HG03045 (cell line): ENCODE results near the gene NQO2.
A peak's percentile ranks its signal among the peaks of the same experiment; 100 is the strongest.
"Not testable (repeated sequence)": the region's sequence is repeated elsewhere in the genome, so short reads cannot be mapped to it uniquely, and the experiment has no call there.

Source experiments
- ATAC-seq: cut with Tn5 transposase; IDR thresholded peaks from one replicate; pipeline ENCODE4 v1.9.1; 2021; ENCODE audit warnings: mild to moderate bottlenecking, moderate library complexity; ENCODE audit not compliant: unreplicated experiment

NQO2 gene

DNA sequence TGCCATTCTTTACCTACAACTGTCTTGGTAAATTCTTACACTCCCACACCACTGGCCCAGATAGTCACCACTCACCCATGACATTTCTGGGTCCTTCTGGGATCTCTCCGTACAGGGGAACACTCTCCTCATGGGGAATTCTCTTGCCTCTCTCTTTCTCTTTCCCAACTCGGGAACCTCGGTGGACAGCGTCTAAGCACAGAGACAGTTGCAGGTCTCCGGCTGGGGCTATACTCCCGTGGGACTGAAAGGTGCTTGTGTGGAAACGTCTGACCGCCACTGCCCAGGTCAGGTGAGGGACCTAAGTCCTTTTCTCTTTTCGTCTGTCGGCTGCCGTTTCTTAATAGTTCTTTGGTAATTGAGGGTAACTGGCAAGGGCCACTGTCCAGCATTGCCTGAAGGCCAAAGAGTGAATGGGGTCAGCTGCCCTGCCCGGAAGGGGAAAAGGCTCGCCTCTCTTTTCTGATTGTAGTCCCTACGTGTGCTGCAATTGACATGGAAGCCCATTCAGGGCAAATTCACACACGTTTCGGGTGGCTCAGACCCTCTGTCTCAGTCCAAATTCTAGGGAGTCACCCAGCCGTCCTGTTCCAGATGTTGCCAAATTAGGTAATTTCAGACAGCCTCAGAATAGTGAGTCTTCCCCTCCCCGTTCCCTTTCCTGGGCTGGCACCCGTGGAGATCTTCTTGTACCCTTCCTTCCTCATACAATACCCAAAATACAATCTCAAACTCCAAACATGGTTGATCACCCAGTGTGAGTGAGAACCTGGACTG, 37.4 kb downstream of the NQO2 start:
- ATAC-seq: no peak

DNA sequence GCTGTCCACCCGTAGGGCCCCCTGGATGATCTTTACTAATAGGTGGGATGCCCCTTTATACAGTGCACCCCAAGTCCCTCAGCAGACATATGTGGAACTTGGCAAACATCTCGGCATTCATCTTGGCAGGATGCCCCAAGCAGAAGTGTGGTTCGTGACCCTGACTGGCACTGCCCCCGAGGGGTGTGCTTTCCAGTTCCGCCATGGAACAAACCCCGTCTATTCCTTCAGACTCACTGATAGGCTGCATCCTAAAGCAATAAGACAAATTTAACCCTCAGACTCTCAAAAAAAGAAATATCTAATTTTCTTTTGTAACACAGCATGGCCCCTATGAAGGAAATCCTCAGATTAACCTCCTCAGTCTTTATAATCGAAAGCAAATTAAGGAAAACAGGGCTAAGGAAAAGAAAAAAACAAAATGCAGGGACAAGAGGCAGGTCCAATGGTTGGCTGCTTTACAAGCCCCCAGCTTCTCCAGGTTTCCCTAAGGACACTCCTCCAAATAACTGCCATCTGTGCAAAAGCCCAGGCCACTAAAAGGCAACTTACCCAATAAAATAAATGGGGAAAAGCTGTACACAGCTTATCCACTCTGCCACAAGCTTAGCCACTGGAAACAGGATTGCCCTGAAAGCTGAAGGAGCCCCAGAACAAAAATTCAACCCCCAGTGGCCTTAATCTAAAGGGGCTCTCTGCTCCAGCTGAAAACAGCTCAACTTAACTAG, 38.1 kb downstream of the NQO2 start:
- ATAC-seq: no peak

DNA sequence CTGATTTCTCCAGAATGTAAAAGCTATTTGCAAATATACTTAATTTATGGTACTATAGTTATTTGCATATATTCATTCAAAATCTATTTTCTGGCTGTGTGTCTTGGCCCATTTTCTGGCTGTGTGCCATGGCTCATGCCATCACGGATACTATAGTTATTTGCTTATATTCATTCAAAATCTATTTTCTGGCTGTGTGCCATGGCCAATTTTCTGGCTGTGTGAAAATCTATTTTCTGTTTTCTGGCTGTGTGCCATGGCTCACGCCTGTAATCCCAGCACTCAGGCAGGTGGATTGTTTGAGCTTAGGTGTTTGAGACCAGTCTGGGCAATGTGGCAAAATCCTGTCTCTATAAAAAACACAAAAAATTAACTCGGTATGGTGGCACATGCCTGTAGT, 39.7 kb downstream of the NQO2 start:
- ATAC-seq: no peak

DNA sequence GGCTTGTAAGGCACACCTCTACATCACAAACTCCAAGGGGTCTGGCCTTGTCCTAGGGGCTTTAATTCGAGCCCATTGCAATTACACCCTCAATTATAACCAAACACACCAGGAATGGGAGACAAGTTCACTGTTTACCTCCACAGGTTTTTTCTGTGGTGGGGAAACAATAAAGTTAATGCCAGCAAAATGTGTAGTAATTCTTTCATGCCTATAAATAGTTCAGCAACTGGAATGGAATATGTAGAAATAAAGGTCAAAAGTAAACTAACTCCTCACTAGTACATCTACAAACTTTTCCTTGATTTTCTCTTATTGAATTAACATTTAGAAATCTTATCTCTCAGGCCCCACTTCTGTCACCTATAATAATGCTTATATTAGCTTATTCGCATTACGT, 41.5 kb downstream of the NQO2 start:
- no peak for ATAC-seq

DNA sequence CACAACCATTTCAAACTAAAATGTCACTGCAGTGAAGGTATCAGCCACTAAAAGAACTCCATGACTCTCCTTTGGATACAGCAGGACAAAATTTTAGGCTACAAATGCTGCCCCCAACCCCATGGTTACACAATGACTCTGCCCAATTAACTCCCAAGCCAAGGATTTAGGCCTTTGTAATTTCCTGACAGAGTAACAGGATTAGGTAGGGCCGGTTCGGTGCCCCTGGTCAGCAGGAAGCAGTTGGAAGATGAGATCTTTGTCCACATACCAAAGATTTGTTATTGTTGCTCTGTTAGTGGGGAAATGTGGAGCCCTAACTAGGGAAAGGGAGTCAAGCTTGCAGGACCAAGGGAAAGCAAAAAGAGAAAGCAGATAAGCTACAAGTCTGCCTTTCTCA, 41.9 kb downstream of the NQO2 start:
- no peak for ATAC-seq

DNA sequence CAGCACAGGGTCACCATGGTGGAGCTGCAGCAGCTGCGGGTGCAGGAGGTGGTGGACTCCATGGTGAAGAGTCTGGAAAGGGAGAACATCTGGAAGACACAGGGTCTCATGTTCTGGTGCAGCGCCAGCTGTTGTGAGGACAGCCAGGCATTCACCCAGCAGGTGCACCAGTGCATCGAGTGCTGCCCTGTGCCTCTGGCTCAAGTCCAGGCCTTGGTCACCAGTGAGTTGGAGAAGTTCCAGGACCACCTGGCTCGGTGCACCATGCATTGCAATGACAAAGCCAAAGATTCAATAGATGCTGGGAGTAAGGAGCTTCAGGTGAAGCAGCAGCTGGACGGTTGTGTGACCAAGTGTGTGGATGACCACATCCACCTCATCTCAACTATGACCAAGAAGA, 45.7 kb downstream of the NQO2 start:
- ATAC-seq: no peak

DNA sequence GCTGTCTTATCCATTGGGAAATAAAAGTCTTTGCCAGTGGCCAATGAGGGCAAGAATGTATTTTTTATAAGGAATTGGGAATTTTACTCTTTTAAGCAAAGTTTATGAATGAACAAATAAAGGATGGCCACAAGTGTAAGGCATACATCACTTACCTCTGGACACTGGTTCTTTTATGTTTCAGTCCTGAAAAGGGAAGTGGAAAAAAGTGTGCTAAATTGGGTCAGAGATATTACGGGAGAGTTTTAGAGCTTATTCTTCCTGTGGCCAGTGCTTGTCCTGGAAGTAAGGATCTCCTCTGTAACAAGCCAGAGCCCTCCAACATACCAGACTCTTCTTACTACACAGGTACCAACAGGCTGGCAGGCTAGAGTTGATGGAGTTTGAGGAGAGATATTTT, 46.1 kb downstream of the NQO2 start:
- ATAC-seq: no peak

DNA sequence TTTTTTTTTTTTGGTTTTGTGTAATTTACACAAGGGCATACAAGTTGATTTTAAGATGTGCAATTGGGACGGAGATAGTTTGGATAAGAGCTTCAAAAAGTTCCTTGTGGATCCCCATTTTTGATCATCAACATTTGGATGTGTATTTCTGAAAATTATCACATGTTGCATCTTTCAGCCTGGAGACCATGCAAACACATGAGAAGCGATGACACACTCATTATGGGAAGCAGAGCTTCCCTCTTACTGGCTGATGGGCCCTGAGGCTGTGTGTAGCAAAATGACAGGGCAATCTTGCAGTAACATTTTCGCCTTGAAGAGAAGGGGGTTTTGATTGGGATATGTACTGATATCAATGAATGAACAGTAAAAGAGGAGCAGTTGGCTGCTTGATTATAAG, 46.6 kb downstream of the NQO2 start:
- no peak for ATAC-seq

DNA sequence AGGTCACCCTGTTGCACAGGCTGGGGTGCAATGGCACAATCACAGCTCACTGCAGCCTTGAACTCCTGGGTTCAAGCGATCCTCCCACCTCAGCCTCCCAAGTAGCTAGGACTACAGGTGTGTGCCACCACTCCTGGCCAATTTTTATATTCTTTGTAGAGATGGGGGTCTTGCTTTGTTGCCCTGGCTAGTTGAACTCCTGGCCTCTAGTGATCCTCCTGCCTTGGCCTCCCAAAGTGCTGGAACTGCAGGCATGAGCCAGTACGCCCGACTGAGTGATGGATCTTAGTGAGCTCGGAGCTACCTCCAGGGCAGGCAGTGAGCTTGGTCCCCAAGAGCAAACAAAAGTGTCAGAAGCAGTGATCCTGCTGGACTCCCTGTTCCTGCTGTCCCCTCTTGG, 48.3 kb downstream of the NQO2 start:
- ATAC-seq: not testable (repeated sequence)

DNA sequence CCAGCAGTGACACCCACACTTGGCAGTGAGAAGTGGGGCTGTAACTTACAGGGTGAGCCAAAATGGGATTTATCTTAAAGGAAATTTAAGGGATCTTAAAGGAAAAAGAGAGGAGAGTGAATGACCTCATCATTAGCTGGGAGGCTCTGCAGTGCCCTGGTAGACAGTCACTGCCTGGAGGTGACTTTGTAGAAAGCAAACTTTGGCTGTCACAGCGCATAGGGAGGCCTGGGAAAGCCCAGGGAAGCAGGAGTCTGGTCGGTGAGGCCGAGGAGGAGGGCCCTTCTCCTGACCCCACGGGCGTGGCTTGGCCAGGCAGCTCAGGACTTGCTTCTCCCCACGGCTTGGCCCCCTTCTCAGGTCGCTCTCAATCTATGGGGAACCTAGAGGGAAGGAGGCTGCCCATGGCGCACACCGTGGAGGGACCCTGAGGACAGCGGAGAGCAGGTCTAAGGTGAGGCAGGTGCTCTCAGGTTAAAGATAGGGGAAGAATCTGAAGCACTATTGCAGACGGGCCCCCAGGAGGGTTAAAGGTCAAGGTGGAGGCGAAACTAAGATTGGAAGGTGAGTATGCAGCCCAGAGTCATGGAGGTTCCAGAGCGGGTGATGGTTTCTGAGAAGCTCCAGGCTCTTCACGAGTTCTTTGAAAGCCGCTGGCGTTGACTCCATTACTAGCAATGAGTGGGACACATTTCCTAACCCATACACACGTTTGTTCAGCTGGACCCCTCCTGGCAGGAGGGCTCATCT, 53.0 kb downstream of the NQO2 start:
- ATAC-seq: no peak

DNA sequence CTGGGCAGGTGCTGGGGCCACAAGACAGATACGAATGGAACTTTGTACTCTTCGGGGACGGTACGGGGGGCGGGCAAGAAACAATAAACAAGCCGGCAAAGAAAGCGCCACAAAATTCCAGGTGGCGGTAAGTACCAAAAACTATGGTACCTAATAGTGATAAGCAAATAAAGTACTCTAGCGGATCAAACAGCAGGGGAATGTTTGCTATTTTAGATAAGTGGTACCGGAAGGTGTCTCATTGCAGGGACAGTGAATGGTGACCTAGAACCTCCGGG, 53.5 kb downstream of the NQO2 start:
- no peak for ATAC-seq

DNA sequence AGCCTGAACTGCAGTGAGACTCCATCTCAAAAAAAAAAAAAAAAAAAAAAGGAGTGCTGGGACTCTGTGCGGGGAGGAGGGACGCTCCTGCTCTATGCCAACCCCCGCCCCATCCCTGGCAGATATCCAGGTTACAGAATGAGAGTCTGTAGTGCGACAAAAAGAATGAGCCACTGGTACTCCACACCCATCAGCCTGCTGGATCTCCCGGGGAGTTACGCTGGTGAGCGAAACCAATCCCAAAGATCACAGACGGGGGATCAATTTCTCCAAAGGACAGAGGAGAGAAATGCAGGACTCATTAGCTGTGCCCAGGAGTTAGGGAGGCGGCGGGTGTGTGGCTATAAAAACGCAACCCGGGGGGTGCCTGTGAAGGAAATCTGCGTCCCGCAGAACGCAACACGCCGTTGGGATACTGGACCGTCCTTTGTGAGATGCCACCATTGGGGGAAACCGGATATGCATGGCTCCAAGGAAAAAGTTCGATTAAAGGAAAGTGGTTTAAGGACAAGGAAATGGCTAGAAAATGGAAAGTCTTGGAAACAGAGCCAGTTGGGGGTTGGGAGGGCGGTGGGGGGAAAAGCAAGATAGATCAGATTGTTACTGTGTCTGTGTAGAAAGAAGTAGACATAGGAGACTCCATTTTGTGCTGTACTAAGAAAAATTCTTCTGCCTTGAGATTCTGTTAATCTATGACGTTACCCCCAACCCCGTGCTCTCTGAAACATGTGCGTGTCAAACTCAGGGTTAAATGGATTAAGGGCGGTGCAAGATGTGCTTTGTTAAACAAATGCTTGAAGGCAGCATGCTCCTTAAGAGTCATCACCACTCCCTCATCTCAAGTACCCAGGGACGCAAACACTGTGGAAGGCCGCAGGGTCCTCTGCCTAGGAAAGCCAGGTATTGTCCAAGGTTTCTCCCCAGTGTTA, 54.8 kb downstream of the NQO2 start:
- not testable (repeated sequence) for ATAC-seq

DNA sequence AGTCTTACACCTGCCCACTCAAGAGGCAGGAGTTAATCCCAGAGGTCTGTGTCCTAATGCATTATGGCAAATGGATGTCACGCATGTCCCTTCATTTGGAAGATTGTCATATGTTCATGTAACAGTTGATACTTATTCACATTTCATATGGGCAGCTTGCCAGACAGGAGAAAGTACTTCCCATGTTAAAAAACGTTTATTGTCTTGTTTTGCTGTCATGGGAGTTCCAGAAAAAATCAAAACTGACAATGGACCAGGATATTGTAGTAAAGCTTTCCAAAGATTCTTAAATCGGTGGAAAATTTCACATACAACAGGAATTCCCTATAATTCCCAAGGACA, 55.4 kb downstream of the NQO2 start:
- not testable (repeated sequence) for ATAC-seq

DNA sequence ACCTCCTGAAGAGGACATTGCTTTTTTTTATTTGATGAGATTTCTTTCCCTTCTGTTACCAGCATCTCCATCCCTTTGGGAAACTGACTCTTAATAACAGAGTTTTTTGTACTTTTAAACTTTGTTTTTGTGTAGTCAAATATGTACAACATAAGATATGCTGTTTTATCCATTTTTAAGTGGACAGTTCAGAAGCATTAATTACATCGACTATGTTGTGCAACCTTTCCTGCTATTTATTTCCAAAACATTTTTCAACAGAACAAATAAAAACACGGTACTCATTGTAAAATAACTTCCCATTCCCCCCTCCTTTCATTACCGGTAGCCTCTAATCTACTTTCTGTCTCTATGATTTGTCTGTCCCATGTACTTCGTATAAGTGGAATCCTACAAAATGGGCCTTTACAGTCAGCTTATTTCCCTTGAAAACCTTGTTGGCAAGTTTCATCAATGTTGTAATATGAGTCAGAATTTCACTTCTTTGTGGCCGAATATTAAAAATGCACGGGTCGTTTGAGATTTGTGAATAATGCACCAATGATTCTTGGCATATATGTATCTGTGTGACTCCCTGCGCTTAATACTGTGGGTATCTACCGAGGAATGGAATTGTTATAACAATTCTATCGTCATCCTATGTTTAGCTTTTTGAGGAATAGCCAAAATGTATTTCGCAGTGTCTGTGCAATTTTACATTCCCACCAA, 57.5 kb downstream of the NQO2 start:
- no peak for ATAC-seq

DNA sequence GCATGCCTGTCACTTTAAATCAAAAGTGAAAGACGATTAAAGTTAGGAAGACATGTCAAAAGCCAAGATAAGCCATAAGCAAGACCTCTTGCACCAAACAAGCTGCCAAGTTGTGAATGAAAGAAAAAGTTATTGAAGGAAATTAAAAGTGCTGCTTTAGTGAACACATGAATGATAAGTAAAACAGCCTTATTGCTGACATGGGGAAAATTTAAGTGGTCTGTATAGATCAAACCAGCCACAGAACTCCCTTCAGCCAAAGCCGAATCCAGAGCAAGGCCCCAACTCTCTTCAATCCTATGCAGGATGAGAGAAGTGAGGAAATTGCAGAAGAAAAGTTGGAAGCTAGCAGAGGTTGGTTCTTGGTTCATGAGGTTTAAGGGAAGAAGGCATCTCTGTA, 59.3 kb downstream of the NQO2 start:
- no peak for ATAC-seq

DNA sequence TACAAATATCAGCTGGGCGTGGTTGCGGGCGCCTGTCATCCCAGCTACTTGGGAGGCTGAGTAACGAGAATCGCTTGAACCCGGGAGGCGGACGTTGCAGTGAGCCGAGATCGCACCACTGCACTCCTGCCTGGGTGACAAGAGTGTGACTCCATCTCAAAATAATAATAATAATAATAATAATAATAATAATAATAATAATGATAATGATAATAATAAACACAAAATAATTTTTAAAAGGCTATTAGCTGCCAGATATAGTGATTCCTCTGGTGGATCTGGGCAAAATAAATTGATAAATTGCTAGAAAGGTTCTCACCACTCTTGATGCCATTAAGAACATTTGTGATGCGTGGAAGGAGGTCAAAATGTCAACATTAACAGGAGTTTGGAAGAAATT, 60.4 kb downstream of the NQO2 start:
- not testable (repeated sequence) for ATAC-seq

DNA sequence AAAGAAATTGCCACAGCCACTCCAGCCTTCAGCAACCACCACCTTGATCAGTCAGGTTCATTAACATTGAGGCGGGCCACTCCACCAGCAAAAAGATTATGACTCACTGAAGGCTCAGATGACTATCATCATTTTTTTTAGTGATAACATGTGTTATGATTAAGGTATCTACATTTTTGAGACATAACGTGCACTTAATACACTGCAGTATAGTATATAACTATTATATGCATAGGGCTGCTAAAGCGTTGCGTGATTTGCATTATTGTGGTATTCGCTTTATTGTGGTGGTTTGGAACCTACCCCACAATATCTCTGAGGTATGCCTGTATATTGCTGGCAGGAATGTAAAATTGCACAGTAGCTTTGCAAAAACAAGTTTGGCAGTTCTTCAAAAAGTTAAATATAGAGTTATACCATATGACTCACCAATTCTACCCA, 61.8 kb downstream of the NQO2 start:
- ATAC-seq: no peak

DNA sequence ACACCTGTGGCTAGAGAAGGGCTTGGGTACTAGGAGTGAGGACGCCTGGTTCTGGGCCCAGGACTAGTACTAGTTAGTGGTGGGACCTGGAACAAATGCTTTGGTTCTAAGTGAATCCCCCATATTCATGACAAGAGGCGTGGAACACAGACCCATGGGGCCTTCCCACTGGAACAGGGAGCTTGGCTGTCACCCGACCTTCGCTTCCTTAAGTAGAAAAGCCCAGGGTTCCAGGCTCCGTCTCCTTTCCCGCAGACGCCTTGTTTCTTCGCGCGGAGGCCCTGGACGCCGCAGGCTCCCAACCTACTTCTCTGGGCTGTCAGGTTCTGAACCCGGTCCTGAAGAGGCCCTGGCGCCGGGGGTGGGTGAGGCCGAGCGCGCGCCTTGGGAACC, 63.6 kb downstream of the NQO2 start:
- not testable (repeated sequence) for ATAC-seq

DNA sequence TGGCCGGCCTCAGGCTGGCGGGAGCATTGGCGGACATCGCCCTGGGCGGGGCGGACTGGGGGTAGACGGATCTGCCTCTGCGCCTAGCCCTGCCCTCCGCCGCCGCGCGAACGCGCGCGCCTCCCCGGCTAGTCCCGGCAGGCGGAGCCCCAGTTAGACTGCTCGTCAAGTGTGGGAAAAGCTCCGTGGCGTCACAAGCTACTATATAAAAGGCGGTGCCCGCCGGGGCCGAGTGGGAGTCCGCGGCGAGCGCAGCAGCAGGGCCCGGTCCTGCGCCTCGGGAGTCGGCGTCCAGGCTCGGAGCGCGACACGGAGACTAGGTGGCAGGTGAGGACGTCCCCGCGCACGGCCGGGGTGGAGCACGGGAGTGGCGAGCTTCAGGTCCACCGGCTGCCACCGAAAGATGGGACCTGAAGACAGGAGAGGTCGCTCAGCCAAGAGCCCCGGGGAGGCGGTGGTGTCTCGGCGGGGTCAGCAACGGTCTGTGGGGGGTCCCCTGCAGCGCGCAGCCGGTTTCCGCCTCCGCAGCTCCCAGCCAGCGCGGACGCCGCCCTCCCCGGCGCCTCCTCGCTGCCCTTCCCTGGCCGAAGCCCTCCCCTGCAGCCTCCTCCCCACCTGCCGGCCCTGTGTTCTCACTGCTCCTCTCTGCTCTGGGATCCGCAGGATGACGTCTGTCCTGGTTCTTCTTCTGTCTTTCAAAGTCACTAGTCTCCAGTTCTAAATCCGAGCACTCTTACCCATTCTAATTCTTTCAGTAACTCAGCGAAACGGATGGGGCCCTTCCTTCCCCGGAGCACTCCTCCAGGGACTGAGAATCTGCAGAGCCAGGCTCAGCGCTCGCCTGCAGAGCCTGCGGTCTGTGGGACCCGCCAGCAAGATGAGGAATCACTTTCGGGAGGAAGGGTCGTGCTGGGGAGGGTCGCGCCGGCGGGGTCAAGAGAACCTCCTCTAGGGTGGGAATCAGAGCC, 64.3 kb downstream of the NQO2 start:
- ATAC-seq: peak; percentile 80
